Caki2 (cell line): ENCODE data around the gene PHKG2. TPM values are rescaled to one million over a fixed set of nuclear protein-coding genes. Genes with fewer than 3 reads are reported as not detected.

Experiments
- DNase-seq: peaks from one replicate; pipeline ENCODE4 v3.0.0-alpha.2; 2015; ENCODE audit warnings: low read depth
- in situ Hi-C: cut with HindIII; loops from 2 replicates; pipeline ENCODE4 v1.10.0; 2016; ENCODE audit warnings: low sequenced_read_pairs, low pct_unique_long_range_greater_than_20kb, mixed read lengths
- total RNA-seq: library from RNA; depleted of rRNA; stranded (reverse); fragments of >200 nt; shearing (Covaris generic); gene quantifications from 2 replicates; pipeline ENCODE4 v1.2.3, GENCODE V29; 2014; ENCODE audit warnings: low replicate concordance

The PHKG2 gene
- total RNA-seq, 1 experiment from 2014 or later, result 32.0 TPM

DNA sequence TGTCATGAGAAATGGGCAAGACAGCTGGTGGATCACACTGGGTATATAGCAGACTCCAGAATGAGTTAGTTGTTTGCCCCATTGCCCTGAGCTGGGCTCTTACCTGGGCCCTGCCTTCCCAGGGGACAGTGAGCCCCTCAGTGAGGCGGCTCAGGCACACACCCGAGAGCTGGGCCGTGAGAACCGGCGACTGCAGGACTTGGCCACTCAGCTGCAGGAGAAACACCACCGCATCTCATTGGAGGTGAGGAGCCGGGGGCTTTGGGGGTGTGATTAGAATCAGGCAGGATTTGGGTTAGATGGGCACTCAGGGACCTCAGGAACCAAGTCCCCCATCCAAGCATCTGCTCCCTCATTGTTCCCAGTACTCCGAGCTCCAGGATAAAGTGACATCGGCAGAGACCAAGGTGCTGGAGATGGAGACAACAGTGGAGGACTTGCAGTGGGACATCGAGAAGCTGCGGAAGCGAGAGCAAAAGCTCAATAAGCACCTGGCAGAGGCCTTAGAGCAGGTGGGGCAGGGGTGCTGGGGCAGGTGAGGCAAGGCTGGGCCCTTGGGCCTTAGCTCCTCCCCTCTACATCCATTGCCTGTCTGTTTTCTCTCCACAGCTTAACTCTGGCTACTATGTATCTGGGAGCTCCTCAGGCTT is 16.7 kb downstream of the PHKG2 start:
- in situ Hi-C loops, result loop anchor here (25.0 kb wide), 1 partner anchor 172 kb away; the partner anchor contains the start of gene ORAI3
- no peak for DNase-seq

DNA sequence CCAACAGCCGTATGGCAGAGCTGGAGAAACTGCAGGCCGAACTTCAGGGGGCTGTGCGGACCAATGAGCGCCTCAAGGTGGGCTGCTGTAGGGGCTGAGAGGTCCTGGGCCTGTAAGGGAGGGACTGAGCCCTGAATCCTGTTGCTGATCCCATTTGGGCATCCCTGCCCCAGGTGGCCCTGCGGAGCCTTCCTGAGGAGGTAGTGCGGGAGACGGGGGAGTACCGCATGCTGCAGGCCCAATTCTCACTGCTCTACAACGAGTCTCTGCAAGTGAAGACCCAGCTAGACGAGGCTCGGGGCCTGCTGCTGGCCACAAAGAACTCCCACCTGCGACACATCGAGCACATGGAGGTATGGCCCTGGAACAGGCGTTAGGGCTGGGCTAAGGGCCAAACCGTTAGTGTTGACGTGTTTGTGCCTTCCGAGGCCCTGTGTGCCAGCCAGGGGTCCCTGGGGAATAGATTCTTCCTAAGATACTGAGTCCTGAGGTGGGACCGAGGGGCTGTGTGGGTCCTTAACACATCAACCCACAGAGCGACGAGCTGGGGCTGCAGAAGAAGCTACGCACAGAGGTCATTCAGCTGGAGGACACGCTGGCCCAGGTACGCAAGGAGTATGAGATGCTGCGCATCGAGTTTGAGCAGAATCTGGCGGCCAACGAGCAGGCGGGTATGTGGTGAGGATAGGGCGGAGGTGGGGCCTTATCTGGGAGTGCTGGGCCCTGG is 18.1 kb downstream of the PHKG2 start:
- in situ Hi-C loops, result loop anchor here (25.0 kb wide), 1 partner anchor 171 kb away; the partner anchor contains the start of gene ORAI3
- DNase-seq, result no peak

DNA sequence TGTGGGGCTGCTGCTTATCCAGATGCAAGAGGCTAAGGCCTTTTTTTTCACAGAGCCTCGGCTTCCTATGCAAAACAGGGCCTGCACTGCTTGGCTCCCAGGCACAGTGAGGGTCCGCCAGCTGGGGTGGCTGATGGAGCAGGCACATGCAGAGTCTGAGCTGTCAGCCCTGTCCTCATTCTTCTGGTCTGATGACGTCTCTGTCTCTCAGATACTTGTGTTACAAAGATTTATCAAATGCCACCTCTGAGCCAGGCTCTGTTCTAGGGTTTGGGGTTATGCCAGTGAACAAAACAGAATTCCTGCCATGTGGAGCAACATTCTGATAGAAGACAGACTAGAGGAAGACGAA is 18.7 kb downstream of the PHKG2 start:
- in situ Hi-C loops, result loop anchor here (25.0 kb wide), 1 partner anchor 170 kb away; the partner anchor contains the start of gene ORAI3
- DNase-seq, result no peak

DNA sequence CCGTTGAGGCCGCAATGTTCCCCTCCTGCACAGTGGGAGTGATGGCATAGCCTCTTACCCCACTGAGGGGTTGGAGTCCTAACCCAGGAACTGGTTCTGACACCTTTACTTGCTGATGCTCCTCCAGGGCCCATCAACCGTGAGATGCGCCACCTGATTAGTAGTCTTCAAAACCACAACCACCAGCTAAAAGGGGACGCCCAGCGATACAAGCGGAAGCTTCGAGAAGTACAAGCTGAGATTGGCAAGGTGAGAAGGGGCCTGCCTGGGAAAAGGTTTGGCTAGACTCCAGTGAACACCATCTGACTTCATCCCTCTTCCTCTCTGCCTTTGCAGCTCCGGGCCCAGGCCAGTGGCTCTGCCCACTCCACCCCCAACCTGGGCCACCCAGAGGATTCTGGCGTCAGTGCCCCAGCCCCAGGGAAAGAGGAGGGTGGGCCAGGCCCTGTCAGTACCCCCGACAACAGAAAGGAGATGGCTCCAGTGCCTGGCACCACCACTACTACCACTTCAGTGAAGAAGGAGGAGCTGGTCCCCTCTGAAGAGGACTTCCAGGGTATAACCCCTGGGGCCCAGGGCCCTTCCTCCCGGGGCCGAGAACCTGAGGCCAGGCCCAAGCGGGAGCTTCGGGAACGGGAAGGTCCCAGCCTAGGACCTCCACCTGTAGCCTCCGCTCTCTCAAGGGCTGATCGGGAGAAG is 19.7 kb downstream of the PHKG2 start:
- in situ Hi-C loops, result loop anchor here (25.0 kb wide), 1 partner anchor 169 kb away; the partner anchor contains the start of gene ORAI3
- DNase-seq, result no peak

DNA sequence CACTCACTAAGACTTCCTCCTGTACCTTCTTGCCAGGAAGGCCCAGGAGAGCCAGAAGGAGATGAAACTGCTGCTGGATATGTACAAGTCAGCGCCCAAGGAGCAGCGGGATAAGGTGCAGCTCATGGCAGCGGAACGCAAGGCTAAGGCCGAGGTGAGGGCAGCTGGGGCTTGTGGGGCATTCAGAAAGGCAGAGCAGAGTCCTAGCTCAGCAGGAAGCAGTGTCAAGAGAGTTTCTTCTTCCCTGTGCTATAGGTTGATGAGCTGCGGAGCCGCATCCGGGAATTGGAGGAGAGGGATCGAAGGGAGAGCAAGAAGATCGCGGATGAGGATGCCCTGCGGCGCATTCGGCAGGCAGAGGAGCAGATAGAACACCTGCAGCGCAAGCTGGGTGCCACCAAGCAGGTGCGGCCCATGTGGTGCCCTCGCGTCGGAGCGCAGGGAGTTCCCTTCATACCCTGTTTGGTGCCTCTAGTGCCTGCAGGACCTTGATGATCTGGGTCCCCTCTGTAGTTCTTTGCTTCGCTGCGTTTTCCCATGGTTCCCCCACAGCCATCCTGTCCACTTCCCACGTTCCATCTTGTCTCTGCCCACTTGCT is 20.5 kb downstream of the PHKG2 start:
- no peak for DNase-seq
- in situ Hi-C loops, result loop anchor here (25.0 kb wide), 1 partner anchor 169 kb away; the partner anchor contains the start of gene ORAI3

DNA sequence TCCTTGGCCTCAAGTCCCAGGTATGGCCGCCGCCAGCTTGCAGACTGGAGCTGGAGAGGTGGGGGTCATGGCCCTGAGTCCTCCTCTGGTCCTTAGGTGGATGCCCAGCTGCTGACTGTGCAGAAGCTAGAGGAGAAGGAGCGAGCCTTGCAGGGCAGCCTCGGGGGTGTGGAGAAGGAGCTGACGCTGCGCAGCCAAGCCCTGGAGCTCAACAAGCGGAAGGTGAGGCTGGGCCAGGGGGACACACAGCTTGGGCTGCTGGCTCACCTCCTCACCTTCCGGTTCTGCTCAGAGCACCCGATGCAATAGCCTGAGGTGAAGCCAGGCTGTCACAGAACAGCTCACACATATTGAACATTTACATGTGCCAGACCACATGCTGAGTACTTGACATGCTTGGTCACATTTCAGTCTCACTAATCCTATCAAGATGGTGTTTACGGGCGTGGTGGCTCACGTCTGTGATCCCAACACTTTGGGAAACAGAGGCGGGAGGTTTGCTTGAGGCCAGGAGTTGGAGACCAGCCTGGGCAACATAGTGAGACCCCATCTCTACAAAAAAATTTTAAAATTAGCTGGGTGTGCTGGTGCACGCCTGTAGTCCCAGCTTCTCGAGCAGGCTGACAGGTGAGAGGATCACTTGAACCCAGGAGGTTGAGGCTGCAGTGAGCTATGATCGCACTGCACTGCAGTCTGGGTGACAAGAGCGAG is 21.3 kb downstream of the PHKG2 start:
- no peak for DNase-seq
- in situ Hi-C loops, result loop anchor here (25.0 kb wide), 1 partner anchor 168 kb away; the partner anchor contains the start of gene ORAI3

DNA sequence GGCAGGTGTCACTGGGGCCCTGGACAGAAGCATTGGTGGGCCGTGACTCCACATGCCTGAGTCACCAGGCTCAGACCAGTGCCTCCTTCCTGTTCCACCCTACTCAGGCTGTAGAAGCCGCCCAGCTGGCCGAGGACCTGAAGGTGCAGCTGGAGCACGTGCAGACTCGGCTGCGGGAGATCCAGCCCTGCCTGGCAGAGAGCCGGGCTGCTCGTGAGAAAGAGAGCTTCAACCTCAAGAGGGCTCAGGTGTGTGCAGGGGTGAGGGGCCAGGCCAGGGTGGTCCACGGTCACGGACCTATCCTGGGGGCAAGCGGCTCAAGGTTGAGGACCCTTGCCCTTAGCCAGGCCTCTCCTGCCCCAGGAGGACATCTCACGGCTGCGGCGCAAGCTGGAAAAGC is 23.5 kb downstream of the PHKG2 start:
- DNase-seq, result no peak
- in situ Hi-C loops, result loop anchor here (25.0 kb wide), 1 partner anchor 166 kb away; the partner anchor contains the start of gene ORAI3

DNA sequence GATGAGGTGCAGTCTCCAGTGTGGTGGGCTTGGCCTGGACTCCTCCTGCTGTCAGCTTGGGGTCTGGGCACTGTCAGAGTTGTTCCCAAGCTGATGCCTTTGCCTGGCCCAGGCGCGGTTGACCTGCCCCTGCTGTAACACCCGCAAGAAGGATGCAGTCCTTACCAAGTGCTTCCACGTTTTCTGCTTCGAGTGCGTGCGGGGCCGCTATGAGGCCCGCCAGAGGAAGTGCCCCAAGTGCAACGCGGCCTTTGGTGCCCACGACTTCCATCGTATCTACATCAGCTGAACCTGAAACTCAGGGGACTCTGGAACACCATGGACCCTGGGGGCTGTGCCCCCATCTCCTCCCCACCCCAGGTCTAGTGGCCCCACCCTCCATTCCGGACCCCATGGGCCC is 25.6 kb downstream of the PHKG2 start:
- in situ Hi-C loops, result loop anchor here (25.0 kb wide), 1 partner anchor 163 kb away; the partner anchor contains the start of gene ORAI3

DNA sequence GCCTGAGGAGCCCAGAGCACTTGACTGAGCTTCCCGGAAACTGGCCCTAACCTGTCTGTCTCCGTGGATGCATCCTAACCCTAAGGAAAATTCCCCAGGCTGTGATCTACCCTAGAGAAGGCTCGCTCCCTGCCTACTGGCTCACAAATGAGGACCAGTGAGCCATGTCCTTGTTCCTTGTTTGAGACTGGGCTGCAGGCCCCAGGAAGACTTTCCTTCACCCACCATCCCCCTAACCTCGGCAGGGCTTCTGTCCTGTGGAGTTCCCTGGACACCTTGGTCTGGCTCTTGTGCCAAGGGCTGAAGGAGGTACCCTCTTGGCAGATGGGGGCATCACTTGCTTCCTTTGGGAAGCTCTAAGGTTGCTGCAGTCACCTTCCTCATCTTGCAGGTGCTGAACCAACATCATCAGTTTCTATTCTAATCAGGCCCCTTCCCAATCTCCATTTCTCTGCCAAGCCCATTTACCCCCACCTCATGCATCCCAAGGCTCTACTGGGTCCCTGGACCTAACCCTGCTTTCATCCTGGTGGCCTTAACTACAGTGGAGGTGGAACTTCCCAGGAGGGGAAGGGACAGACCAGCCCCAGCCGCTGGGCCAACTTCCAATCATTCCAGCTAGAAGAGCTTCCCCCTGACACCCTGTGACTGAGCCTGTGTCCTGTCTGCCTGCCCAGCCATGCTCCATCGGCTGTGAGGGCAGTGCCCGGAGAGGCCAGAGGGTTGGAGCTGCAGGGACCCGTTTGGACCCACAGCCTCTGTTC is 26.3 kb downstream of the PHKG2 start:
- in situ Hi-C loops, result loop anchor here (25.0 kb wide), 1 partner anchor 163 kb away; the partner anchor contains the start of gene ORAI3
- peak; percentile 45 for DNase-seq

More for the DNA sequence above, 25.6 kb downstream of the PHKG2 start:
- DNase-seq, result no peak

DNA sequence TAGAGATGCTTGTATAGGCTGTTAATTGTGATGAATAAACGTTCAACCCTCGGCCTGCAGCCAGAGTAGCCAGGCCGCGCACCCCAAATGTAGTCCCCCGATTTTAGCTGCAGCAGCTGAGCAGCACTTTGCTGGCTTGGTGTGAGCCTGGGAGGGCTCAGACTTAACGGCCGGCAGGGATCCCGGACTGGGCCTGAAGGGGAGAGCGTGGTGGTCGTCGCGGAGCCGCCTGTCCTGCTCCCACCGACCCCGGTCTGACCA is 26.8 kb downstream of the PHKG2 start:
- no peak for DNase-seq
- in situ Hi-C loops, result no loop called here

DNA sequence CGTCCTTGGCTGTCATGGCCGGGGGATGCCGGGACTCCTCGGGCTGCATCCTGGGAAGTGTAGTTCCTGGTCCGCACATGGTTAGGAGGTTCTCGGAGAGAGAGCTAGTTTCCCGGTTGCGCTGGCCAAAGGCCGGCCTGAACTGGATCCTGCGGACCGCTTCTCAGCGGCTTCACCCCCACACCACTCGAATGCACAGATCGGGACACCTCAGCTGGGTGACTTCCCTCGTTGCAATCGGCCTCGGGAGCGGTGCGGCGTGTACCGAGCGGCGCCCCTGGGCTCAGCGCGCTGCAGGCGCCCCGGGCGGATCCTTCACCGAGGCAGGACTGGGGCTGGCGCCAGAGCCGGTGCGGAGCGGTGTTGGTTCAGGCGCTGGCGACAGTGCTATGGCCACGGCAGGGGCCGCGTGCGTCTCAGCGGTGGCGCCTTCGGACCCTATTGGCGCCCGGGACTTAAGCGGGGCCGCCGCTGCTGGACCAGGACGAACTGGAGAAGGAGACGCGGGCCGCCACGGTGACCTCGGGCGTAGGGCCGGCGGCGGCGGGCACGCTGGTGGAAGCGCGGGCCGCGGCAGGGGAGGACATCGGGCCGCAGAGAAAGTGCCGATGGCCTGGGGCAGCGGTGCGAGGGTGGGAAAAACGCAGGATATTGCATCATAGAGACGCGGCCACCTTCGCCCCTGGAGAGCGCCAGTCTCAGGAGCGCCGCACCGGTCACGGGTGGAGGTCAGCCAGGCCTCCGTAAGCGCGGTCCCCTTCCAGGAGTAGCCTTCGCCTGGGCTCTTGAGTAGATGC is 27.4 kb downstream of the PHKG2 start:
- in situ Hi-C loops, result no loop called here
- DNase-seq, result peak; percentile 85

DNA sequence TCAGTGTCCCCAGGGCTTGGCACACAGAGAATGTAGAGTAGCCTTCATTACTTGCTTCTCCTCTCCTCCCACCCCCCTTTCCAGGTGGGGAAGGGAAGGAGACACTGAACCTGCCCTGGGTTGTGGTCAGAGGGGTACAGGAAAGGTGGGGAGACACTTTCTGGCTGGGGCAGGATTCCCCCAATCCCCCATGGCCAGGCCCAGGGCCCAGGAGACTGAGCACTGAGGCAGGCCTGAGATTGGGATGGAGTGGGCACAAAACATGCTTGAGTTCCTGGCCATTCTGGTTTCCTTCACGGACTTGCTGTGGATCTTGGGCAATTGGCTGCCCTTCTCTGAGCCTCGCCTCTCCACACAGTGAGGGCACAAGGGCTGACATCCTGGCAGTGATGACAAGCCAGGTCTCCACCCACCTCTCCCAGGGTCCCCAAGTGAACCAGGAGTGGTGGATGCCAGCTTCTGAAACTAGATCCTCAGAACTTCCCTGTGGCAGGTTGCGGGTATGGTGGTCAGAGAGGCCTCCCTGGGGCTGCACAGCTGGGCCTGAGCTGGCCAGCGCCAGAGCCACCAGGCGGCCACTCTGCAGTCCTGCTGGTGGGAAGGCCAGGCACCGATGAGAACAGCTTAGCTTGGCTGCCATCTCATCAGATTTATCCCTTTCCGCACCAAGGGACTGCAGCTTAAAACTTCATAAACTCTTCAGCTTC is 29.5 kb downstream of the PHKG2 start:
- in situ Hi-C loops, result no loop called here
- DNase-seq, result no peak

DNA sequence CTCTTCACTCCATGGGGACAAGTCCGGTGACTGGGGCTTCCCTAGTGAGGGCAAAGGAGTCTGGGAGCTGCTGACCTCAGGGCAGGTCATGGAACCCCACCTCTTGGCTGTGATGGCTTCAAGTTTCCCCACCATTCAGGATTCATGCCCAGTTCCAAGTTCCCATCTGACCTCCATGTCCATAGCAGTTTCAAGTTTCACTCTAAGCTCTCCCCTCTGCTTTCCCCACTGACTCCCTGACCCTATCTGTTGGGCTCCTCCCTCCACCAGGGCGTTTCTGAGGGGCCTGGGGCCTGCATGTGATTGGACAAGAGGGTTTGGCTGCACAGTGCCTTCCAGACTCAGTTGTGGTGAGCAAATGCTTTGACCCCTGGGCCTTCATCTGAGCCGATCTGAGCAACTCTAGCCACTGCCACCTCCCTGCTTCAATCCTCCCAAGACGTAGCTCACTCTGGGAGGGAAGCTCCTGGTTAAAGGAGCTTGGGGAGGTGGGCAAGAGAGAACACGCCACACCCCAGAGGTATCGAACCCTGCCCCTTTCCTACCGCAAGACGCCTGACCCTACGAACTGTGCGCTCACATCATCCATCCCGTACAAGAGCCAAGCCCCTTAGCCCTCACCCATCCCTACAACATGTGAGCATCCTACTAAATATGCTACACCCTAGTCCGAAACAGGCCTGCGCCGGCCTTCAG is 30.5 kb downstream of the PHKG2 start:
- in situ Hi-C loops, result no loop called here
- no peak for DNase-seq

DNA sequence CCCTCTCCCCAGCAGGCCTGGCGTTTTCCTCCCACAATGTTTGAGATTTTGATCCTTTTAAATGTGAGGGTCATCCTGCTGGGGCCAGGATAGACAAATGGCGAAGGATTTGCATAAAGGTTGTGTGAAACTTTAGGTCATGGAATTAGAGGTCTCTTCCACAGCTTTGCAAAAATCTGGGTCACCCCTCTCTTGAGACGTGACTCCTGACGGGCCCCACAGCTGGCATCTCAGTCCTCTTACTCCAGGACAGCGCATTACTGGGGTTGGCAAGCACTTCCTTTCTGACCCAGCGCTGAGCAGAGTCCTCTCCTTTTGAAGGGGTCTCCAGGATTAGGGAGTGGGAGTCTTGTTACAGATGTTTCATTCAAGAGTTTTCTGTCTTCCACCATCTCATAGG is 31.4 kb downstream of the PHKG2 start:
- no peak for DNase-seq
- in situ Hi-C loops, result no loop called here

DNA sequence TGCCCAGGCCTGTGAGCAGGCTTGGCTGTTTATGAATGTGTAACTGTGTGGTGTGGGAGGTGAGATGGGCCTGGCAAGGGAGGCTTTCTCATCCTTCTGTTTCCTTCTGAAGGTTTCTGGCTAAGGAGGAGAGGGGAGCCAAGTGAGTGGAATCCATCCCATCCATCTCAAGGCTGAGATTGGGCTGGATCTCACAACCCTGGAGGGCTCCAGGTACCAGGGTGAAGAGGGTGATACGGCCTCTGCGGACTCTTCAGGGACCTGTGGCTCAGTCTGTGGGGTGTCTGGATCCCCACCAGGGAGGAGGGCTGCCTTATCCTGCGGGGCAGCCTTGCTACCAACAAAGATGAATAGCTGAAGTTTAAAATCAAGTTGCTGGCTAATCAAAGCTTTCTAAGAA is 31.8 kb downstream of the PHKG2 start:
- no peak for DNase-seq
- in situ Hi-C loops, result no loop called here

DNA sequence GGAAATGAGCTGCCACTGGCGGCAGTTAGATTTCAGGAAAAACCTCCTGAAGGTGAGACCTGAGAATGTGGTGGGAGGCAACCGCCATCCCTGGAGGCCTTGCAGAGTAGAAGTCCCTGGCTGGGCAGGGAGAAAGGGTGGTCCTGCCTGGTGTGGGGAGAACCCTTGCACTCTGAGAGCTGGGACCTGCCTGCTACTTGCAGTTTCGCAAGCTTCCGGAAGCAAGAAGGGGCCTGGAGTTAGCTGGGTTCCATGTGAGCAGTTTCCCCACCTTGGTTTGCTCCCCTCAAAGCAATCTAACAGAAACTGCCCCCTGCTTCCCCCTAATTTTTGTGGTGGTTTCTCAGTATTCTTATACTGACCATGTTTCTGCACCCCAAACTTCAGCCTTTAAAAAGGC is 32.3 kb downstream of the PHKG2 start:
- in situ Hi-C loops, result no loop called here
- DNase-seq, result no peak
